Hepatocyte (in vitro differentiated cells): ENCODE measurements around the gene SLC35A3. TPM values are rescaled to one million over a fixed set of nuclear protein-coding genes. Genes with fewer than 3 reads are reported as not detected.

Experiments
- DNase-seq: peaks from one replicate; pipeline ENCODE4 v3.0.0-alpha.2; 2016; ENCODE audit warnings: low spot score
- H2AFZ ChIP-seq: fragments of 200-600 bp; sonication (generic); 2 replicates; pipeline ENCODE4 v1.6.0; 2016; ENCODE audit warnings: antibody characterized with exemption, mild to moderate bottlenecking
- H3K27ac ChIP-seq: fragments of 200-600 bp; sonication (generic); 2 replicates; pipeline ENCODE4 v1.5.1; 2016; ENCODE audit warnings: mild to moderate bottlenecking
- H3K27me3 ChIP-seq: fragments of 200-600 bp; sonication (generic); 2 replicates; pipeline ENCODE4 v1.6.1; 2016
- H3K36me3 ChIP-seq: fragments of 200-600 bp; sonication (generic); replicated peaks from 2 replicates; pipeline ENCODE4 v1.5.1; 2016; ENCODE audit warnings: low read depth; ENCODE audit not compliant: insufficient read depth
- H3K4me1 ChIP-seq: fragments of 200-600 bp; sonication (generic); 2 replicates; pipeline ENCODE4 v1.5.1; 2016; ENCODE audit warnings: mild to moderate bottlenecking, moderate library complexity; ENCODE audit not compliant: insufficient read depth
- H3K4me2 ChIP-seq: fragments of 200-600 bp; sonication (generic); 2 replicates; pipeline ENCODE4 v1.6.0; 2016
- H3K4me3 ChIP-seq: fragments of 200-600 bp; sonication (generic); 2 replicates; pipeline ENCODE4 v1.5.1; 2016; ENCODE audit warnings: mild to moderate bottlenecking
- H3K79me2 ChIP-seq: fragments of 200-600 bp; sonication (generic); 2 replicates; pipeline ENCODE4 v1.6.0; 2017; ENCODE audit warnings: mild to moderate bottlenecking
- H3K9me2 ChIP-seq: fragments of 200-600 bp; sonication (generic); replicated peaks from 2 replicates; pipeline ENCODE4 v1.6.0; 2017; ENCODE audit warnings: mild to moderate bottlenecking; ENCODE audit not compliant: insufficient read depth
- H3K9me3 ChIP-seq: fragments of 200-600 bp; sonication (generic); 2 replicates; pipeline ENCODE4 v1.5.1; 2016; ENCODE audit warnings: low read depth, mild to moderate bottlenecking
- H4K20me1 ChIP-seq: fragments of 200-600 bp; sonication (generic); 2 replicates; pipeline ENCODE4 v1.6.0; 2016; ENCODE audit warnings: mild to moderate bottlenecking; ENCODE audit not compliant: insufficient read depth, poor library complexity, severe bottlenecking
- CTCF ChIP-seq: fragments of 200-600 bp; sonication (generic); IDR thresholded peaks from 2 replicates; pipeline ENCODE4 v1.5.1; 2016; ENCODE audit warnings: antibody characterized with exemption, mild to moderate bottlenecking; ENCODE audit not compliant: poor library complexity
- EZH2 ChIP-seq: fragments of 200-600 bp; sonication (generic); IDR thresholded peaks from 2 replicates; pipeline ENCODE4 v1.6.1; 2016; ENCODE audit warnings: antibody characterized with exemption, mild to moderate bottlenecking, borderline replicate concordance
- EZH2phosphoT487 ChIP-seq: fragments of 200-600 bp; sonication (generic); IDR thresholded peaks from one replicate; pipeline ENCODE4 v1.6.1; 2018; ENCODE audit warnings: antibody characterized with exemption, mild to moderate bottlenecking, low read depth, moderate library complexity; ENCODE audit not compliant: unreplicated experiment, severe bottlenecking
- WGBS: methylation state at CpG from one replicate; pipeline ENCODE4 v1.1.6; 2016; ENCODE audit warnings: low lambda C conversion rate; ENCODE audit errors: missing lambda C conversion rate; 5-methylcytosine and 5-hydroxymethylcytosine counted together
- polyA plus RNA-seq: library from polyadenylated mRNA; unstranded; fragments of >200 nt; fragmentation: Nextera tagmentation; extraction: Ambion mirVana; gene quantifications from 2 replicates; pipeline ENCODE4 v1.2.1, GENCODE V29; 2016
- total RNA-seq: library from RNA; depleted of rRNA; stranded (reverse); fragments of >200 nt; gene quantifications from 2 replicates; pipeline ENCODE4 v1.2.3, GENCODE V29; 2014

The SLC35A3 gene
- total and polyA plus RNA-seq, 2 experiments from 2014 or later, result 18.9 to 56.1 TPM

GRCh38 chr1:100037656-100037926 is 67.8 kb downstream of the SLC35A3 start:
- Histone ChIP-seq H3K36me3 (no peaks in the 10 kb centered on the region), H3K27me3 (no peaks in the 10 kb centered on the region), H3K79me2 (peaks cover 63% of the 10 kb centered on the region), H3K9me2 (no peaks in the 10 kb centered on the region), H2AFZ (peak overlapping the region; percentile 79), H3K4me2 (peak overlapping the region; percentile 82), H3K9me3 (no peaks in the 10 kb centered on the region), H3K27ac (peak overlapping the region; percentile 99), H3K4me1 (no peaks in the 10 kb centered on the region), H4K20me1 (peaks cover 23% of the 10 kb centered on the region), H3K4me3 (peak overlapping the region; percentile 84)
- WGBS, result 0% methylated on average over 8 of the region's 8 CpGs
- TF ChIP-seq EZH2phosphoT487 (no peak), EZH2 (no peak)
- no peak for DNase-seq

- H3K4me3 ChIP-seq, result peak overlapping the region; percentile 84
- DNase-seq, result peak; percentile 97
- peak overlapping the region; percentile 82 for H3K4me2 ChIP-seq
- 0% methylated on average over 33 of the region's 87 CpGs for WGBS
- H3K27me3 ChIP-seq, result no peaks in the 10 kb centered on the region
- H3K9me2 ChIP-seq, result no peaks in the 10 kb centered on the region
- peak overlapping the region; percentile 79 for H2AFZ ChIP-seq
- no peaks in the 10 kb centered on the region for H3K9me3 ChIP-seq
- peak overlapping the region; percentile 99 for H3K27ac ChIP-seq
- TF ChIP-seq CTCF, result no peak
- no peak for TF ChIP-seq EZH2
- TF ChIP-seq EZH2phosphoT487, result no peak
- no peaks in the 10 kb centered on the region for H3K4me1 ChIP-seq
- peaks cover 68% of the 10 kb centered on the region for H3K79me2 ChIP-seq
- peaks cover 28% of the 10 kb centered on the region for H4K20me1 ChIP-seq
- no peaks in the 10 kb centered on the region for H3K36me3 ChIP-seq
Measured at GRCh38 chr1:100037927-100038659, 68.3 kb downstream of the SLC35A3 start.

GRCh38 chr1:100038660-100039287 is 69.0 kb downstream of the SLC35A3 start:
- H3K9me2 ChIP-seq, result no peaks in the 10 kb centered on the region
- peak overlapping the region; percentile 76 for H3K4me2 ChIP-seq
- TF ChIP-seq EZH2, result no peak
- no peak for TF ChIP-seq CTCF
- TF ChIP-seq EZH2phosphoT487, result no peak
- H3K27ac ChIP-seq, result peak overlapping the region; percentile 99
- H3K9me3 ChIP-seq, result no peaks in the 10 kb centered on the region
- H2AFZ ChIP-seq, result peak overlapping the region; percentile 65
- under 1% methylated on average over 36 of the region's 37 CpGs for WGBS
- H3K79me2 ChIP-seq, result peaks cover 75% of the 10 kb centered on the region
- H3K36me3 ChIP-seq, result no peaks in the 10 kb centered on the region
- peak; percentile 73 for DNase-seq
- H4K20me1 ChIP-seq, result peaks cover 35% of the 10 kb centered on the region
- peak overlapping the region; percentile 63 for H3K4me3 ChIP-seq
- no peaks in the 10 kb centered on the region for H3K27me3 ChIP-seq
- no peaks in the 10 kb centered on the region for H3K4me1 ChIP-seq

- 31% methylated on average over 2 of the region's 2 CpGs for WGBS
- TF ChIP-seq EZH2 (no peak), EZH2phosphoT487 (no peak), CTCF (no peak)
- Histone ChIP-seq H3K4me1 (no peaks in the 10 kb centered on the region), H3K27me3 (no peaks in the 10 kb centered on the region), H3K36me3 (no peaks in the 10 kb centered on the region), H3K4me3 (peak overlapping the region; percentile 63), H3K27ac (peak overlapping the region; percentile 99), H3K79me2 (peaks cover 83% of the 10 kb centered on the region), H3K4me2 (peak overlapping the region; percentile 76), H3K9me3 (no peaks in the 10 kb centered on the region), H2AFZ (no peak overlapping the region), H3K9me2 (no peaks in the 10 kb centered on the region), H4K20me1 (peaks cover 43% of the 10 kb centered on the region)
- DNase-seq, result no peak
Measured at GRCh38 chr1:100039591-100039990, 69.8 kb downstream of the SLC35A3 start.
